Left lung (tissue), 14 donors: ENCODE measurements around the gene SEL1L3. TPM values are rescaled to one million over a fixed set of nuclear protein-coding genes. Genes with fewer than 3 reads are reported as not detected.
"Not testable (repeated sequence)": the region's sequence is repeated elsewhere in the genome, so short reads cannot be mapped to it uniquely, and the experiment has no call there.

ENCODE experiments used
- ATAC-seq: fragments of 200-7000 bp; cut with Tn5 transposase; one replicate; pipeline ENCODE4 v1.9.1; 2020; ENCODE audit warnings: moderate library complexity
- DNase-seq, 4 donors: peaks; one replicate each; pipeline ENCODE4 v3.0.0-alpha.2; 2013 to 2020
- H3K27ac ChIP-seq, 2 donors: fragments of 200-600 bp; sonication (generic) in 1 of 2; one replicate each; pipeline versions ENCODE4 v1.5.0 to v1.8.0; 2020 to 2021
- H3K27me3 ChIP-seq, 2 donors: fragments of 200-600 bp; sonication (generic) in 1 of 2; one replicate each; pipeline versions ENCODE4 v1.5.0 to v1.8.0; 2020 to 2021
- H3K36me3 ChIP-seq, 2 donors: fragments of 200-600 bp; sonication (generic) in 1 of 2; one replicate each; pipeline versions ENCODE4 v1.5.0 to v1.8.0; 2020 to 2021
- H3K4me1 ChIP-seq, 2 donors: fragments of 200-600 bp; one replicate each; pipeline ENCODE4 v1.8.0; 2021
- H3K4me3 ChIP-seq, 2 donors: fragments of 200-600 bp; sonication (generic) in 1 of 2; one replicate each; pipeline versions ENCODE4 v1.5.0 to v1.8.0; 2020 to 2021; ENCODE audit warnings: mild to moderate bottlenecking in 1 of 2
- H3K9me3 ChIP-seq, 2 donors: fragments of 200-600 bp; sonication (generic) in 1 of 2; one replicate each; pipeline versions ENCODE4 v1.5.0 to v1.8.0; 2020 to 2021
- CTCF ChIP-seq, 2 donors: fragments of 200-600 bp; sonication (generic) in 1 of 2; IDR thresholded peaks; one replicate each; pipeline versions ENCODE4 v1.5.0 to v1.8.0; 2021; ENCODE audit warnings: antibody characterized with exemption in 2 of 2
- intact Hi-C, 2 donors: fragments of 100-400 bp; cut with DNase I; formaldehyde crosslinking; loops; one replicate each; pipeline versions ENCODE4 v1.11.2 to v1.14.2; 2022
- long read RNA-seq, 12 donors: library from polyadenylated mRNA in 2 of 12; unstranded in 2 of 12; transcript quantifications; one replicate each; pipeline ENCODE4 v2.0.0 and lab custom pipeline, GENCODE V29; 2019 to 2026
- polyA plus RNA-seq, 6 donors: library from polyadenylated mRNA; unstranded; fragments of 120-200 nt; gene quantifications; one replicate each; pipeline ENCODE4 v1.2.1, GENCODE V29; 2013; ENCODE audit not compliant: insufficient read length in 6 of 6
- total RNA-seq, 2 donors: library from RNA; stranded (reverse); fragmentation: NEBNext Ultra II Directional; extraction: Animal tissue kit (Norgen Biotek cat#: 25700); gene quantifications; one replicate each; pipeline ENCODE4 v1.2.1, GENCODE V29; 2021
- donor health status: DM: no; HTN: yes; CAD: no.
- donor health status: DM: no; HTN: no; CAD: no.

Gene SEL1L3
- 100 to 1,000 TPM in 1 of 2 donors, 10 to 100 TPM in 1; 88.1 to 121 TPM for total RNA-seq
- 100 to 1,000 TPM; 105 to 191 (median 121) TPM for polyA plus RNA-seq
- long read RNA-seq, donor 1, full-length matches to known transcripts = 3 of 24 reads
- long read RNA-seq, donor 1, partial matches to known transcripts = 21 of 24 reads
- long read RNA-seq, donor 1, other reads (novel, unspliced or antisense) = 0 of 24 reads
- long read RNA-seq, donor 2, full-length matches to known transcripts = 10 of 33 reads
- long read RNA-seq, donor 2, partial matches to known transcripts = 23 of 33 reads
- long read RNA-seq, donor 2, other reads (novel, unspliced or antisense) = 0 of 33 reads
- long read RNA-seq, donor 3, full-length matches to known transcripts = 15 of 27 reads
- long read RNA-seq, donor 3, partial matches to known transcripts = 12 of 27 reads
- long read RNA-seq, donor 3, other reads (novel, unspliced or antisense) = 0 of 27 reads
- long read RNA-seq, donor 4, partial matches to known transcripts = 4 of 4 reads
- long read RNA-seq, donor 4, other reads (novel, unspliced or antisense) = 0 of 4 reads
- long read RNA-seq, donor 5, full-length matches to known transcripts = 20 of 42 reads
- long read RNA-seq, donor 5, partial matches to known transcripts = 22 of 42 reads
- long read RNA-seq, donor 5, other reads (novel, unspliced or antisense) = 0 of 42 reads
- long read RNA-seq, donor 6, full-length matches to known transcripts = 17 of 17 reads
- long read RNA-seq, donor 6, partial matches to known transcripts = 0 of 17 reads
- long read RNA-seq, donor 6, other reads (novel, unspliced or antisense) = 0 of 17 reads
- long read RNA-seq, donor 7, full-length matches to known transcripts = 3 of 3 reads
- long read RNA-seq, donor 7, partial matches to known transcripts = 0 of 3 reads
- long read RNA-seq, donor 7, other reads (novel, unspliced or antisense) = 0 of 3 reads
- long read RNA-seq, donor 8, full-length matches to known transcripts = 3 of 18 reads
- long read RNA-seq, donor 8, partial matches to known transcripts = 15 of 18 reads
- long read RNA-seq, donor 8, other reads (novel, unspliced or antisense) = 0 of 18 reads
- long read RNA-seq, donor 9 = 0 reads
- long read RNA-seq, donor 10, partial matches to known transcripts = 1 of 4 reads
- long read RNA-seq, donor 10, other reads (novel, unspliced or antisense) = 2 of 4 reads
- long read RNA-seq, donor 11 = 0 reads
- long read RNA-seq, donor 12, full-length matches to known transcripts = 10 of 17 reads
- long read RNA-seq, donor 12, partial matches to known transcripts = 7 of 17 reads
- long read RNA-seq, donor 12, other reads (novel, unspliced or antisense) = 0 of 17 reads

- peak within 1 kb of the TSS; percentile 85 to 93 for H3K27ac ChIP-seq
- peak within 1 kb of the TSS; percentile 67 to 77 for H3K4me3 ChIP-seq
- H3K27me3 ChIP-seq = peaks cover 0 to 7% of the 10 kb centered on the region in 2 donors
- TF ChIP-seq CTCF (IDR thresholded peaks at IDR 0.05) = no peak
- H3K36me3 ChIP-seq = no peaks in the 10 kb centered on the region
- intact Hi-C loops = no loop called here
- H3K9me3 ChIP-seq = no peaks in the 10 kb centered on the region
- peaks cover 0 to 47% of the 10 kb centered on the region in 2 donors for H3K4me1 ChIP-seq
- DNase-seq (peak in 3 of 4 donors; percentile 60 to 92 (median 68)), ATAC-seq (peak; percentile 52)
These were observed at the start of gene SEL1L3 for GRCh38 chr4:25862411-25863346. SEL1L3 (minus strand) TSS chr4:25862988; CDS start chr4:25862836, 152 bp downstream.

GRCh38 chr4:25911356-25911755 lies 48.6 kb upstream of the SEL1L3 start:
- no peaks in the 10 kb centered on the region for H3K36me3 ChIP-seq
- H3K4me1 ChIP-seq = peaks cover 0 to 21% of the 10 kb centered on the region in 2 donors
- DNase-seq = no peak
- H3K27ac ChIP-seq = no peak overlapping the region
- no peak for TF ChIP-seq CTCF (IDR thresholded peaks at IDR 0.05)
- no peaks in the 10 kb centered on the region for H3K9me3 ChIP-seq
- H3K27me3 ChIP-seq = no peaks in the 10 kb centered on the region
- intact Hi-C loops = no loop called here
- no peak for ATAC-seq
- no peak overlapping the region for H3K4me3 ChIP-seq

GRCh38 chr4:25908491-25908901 lies 45.7 kb upstream of the SEL1L3 start:
- H3K4me3 ChIP-seq = no peak overlapping the region
- no peaks in the 10 kb centered on the region for H3K27me3 ChIP-seq
- TF ChIP-seq CTCF (IDR thresholded peaks at IDR 0.05) = no peak
- ATAC-seq = peak; percentile 72
- intact Hi-C loops = no loop called here
- H3K9me3 ChIP-seq = no peaks in the 10 kb centered on the region
- H3K4me1 ChIP-seq = peaks cover 0 to 7% of the 10 kb centered on the region in 2 donors
- no peak overlapping the region for H3K27ac ChIP-seq
- DNase-seq = no peak
- H3K36me3 ChIP-seq = no peaks in the 10 kb centered on the region

DNA sequence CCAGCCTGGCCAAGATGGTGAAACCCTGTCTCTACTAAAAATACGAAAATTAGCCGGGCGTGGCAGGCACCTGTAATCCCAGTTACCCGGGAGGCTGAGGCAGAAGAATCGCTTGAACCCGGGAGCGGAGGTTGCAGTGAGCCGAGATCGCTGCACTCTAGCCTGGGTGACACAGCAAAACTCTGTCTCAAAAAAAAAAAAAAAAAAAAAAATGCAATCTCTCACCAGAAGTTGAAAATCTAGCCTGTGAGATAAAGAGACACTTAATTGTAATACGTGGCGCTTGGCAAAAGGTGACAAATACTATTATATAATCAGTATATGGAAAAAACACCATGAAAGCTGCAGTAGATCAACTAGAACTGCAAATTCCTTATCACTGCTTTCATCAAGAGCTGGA lies 43.3 kb upstream of the SEL1L3 start:
- H3K27ac ChIP-seq, intact Hi-C loops, H3K27me3 ChIP-seq, H3K36me3 ChIP-seq, H3K9me3 ChIP-seq, DNase-seq, ATAC-seq, H3K4me1 ChIP-seq, H3K4me3 ChIP-seq: not testable (repeated sequence)
